H9 (cell line): Measurements from ENCODE around the gene KCNG1. TPM values are rescaled to one million over a fixed set of nuclear protein-coding genes. Genes with fewer than 3 reads are reported as not detected.

Source experiments
- DNase-seq: peaks from one replicate; pipeline ENCODE4 v3.0.0-alpha.2; 2017
- H2AFZ ChIP-seq: one replicate; pipeline ENCODE4 v1.6.1; 2013; ENCODE audit warnings: mild to moderate bottlenecking, low read length, control low read depth, moderate library complexity
- H2AK5ac ChIP-seq: 2 replicates; pipeline ENCODE4 v1.6.1; 2013; ENCODE audit warnings: low read length, control low read depth, mixed read lengths; ENCODE audit not compliant: insufficient read length
- H2BK120ac ChIP-seq: one replicate; pipeline ENCODE4 v1.6.1; 2013; ENCODE audit warnings: low read depth, mild to moderate bottlenecking, low read length, control low read depth, inconsistent platforms; ENCODE audit not compliant: poor library complexity, severe bottlenecking
- H2BK12ac ChIP-seq: 2 replicates; pipeline ENCODE4 v1.6.1; 2013; ENCODE audit warnings: low read length, control low read depth, mixed read lengths, low read depth; ENCODE audit not compliant: insufficient read length
- H2BK15ac ChIP-seq: 2 replicates; pipeline ENCODE4 v1.6.1; 2013; ENCODE audit warnings: low read depth, low read length, control low read depth
- H2BK20ac ChIP-seq: one replicate; pipeline ENCODE4 v1.6.1; 2013; ENCODE audit warnings: low read depth, mild to moderate bottlenecking, low read length, control low read depth, inconsistent platforms; ENCODE audit not compliant: poor library complexity, severe bottlenecking
- H2BK5ac ChIP-seq: 2 replicates; pipeline ENCODE4 v1.6.1; 2013; ENCODE audit warnings: low read length, control low read depth, mixed read lengths; ENCODE audit not compliant: insufficient read length
- H3K14ac ChIP-seq: 2 replicates; pipeline ENCODE4 v1.6.1; 2013; ENCODE audit warnings: low read length, control low read depth; ENCODE audit not compliant: insufficient read depth
- H3K18ac ChIP-seq: 2 replicates; pipeline ENCODE4 v1.6.1; 2013; ENCODE audit warnings: low read depth, mild to moderate bottlenecking, mixed read lengths, low read length, control low read depth; ENCODE audit not compliant: insufficient read length
- H3K23ac ChIP-seq: 2 replicates; pipeline ENCODE4 v1.6.1; 2013; ENCODE audit warnings: low read length, control low read depth, mixed read lengths, low read depth; ENCODE audit not compliant: insufficient read length
- H3K23me2 ChIP-seq: 2 replicates; pipeline ENCODE4 v1.6.1; 2013; ENCODE audit warnings: low read depth, mild to moderate bottlenecking, mixed read lengths, low read length, control low read depth; ENCODE audit not compliant: insufficient read length, poor library complexity, severe bottlenecking
- H3K27ac ChIP-seq: 2 replicates; pipeline ENCODE4 v1.5.1; 2013; ENCODE audit warnings: low read length, control low read depth, mixed read lengths, low read depth; ENCODE audit not compliant: insufficient read length
- H3K27me3 ChIP-seq: 2 replicates; pipeline ENCODE4 v1.6.1; 2013; ENCODE audit warnings: low read length, control low read depth, inconsistent platforms; ENCODE audit not compliant: insufficient read depth
- H3K4ac ChIP-seq: 2 replicates; pipeline ENCODE4 v1.6.1; 2013; ENCODE audit warnings: low read depth, mild to moderate bottlenecking, control low read depth, inconsistent platforms, low read length, moderate library complexity
- H3K4me1 ChIP-seq: 2 replicates; pipeline ENCODE4 v1.6.1; 2013; ENCODE audit warnings: low read length, control low read depth, inconsistent platforms; ENCODE audit not compliant: insufficient read depth
- H3K4me2 ChIP-seq: 2 replicates; pipeline ENCODE4 v1.6.1; 2013; ENCODE audit warnings: low read length, control low read depth, mixed read lengths; ENCODE audit not compliant: insufficient read length, insufficient read depth
- H3K56ac ChIP-seq: 2 replicates; pipeline ENCODE4 v1.6.1; 2013; ENCODE audit warnings: low read depth, mild to moderate bottlenecking, mixed read lengths, low read length, control low read depth; ENCODE audit not compliant: insufficient read length
- H3K79me1 ChIP-seq: 2 replicates; pipeline ENCODE4 v1.6.1; 2013; ENCODE audit warnings: low read depth, mild to moderate bottlenecking, moderate library complexity, low read length, control low read depth, inconsistent platforms; ENCODE audit not compliant: insufficient read depth, poor library complexity, severe bottlenecking
- H3K79me2 ChIP-seq: 2 replicates; pipeline ENCODE4 v1.6.1; 2013; ENCODE audit warnings: low read length, control low read depth, inconsistent platforms; ENCODE audit not compliant: insufficient read depth
- H3K9ac ChIP-seq: 2 replicates; pipeline ENCODE4 v1.6.1; 2013; ENCODE audit warnings: low read length, control low read depth, mixed read lengths; ENCODE audit not compliant: insufficient read length; ENCODE audit errors: extremely low read depth
- H3K9me3 ChIP-seq: one replicate; pipeline ENCODE4 v1.6.1; 2013; ENCODE audit warnings: low read depth, low read length, inconsistent platforms; ENCODE audit not compliant: control insufficient read depth
- H3T11ph ChIP-seq: one replicate; pipeline ENCODE4 v1.6.1; 2013; ENCODE audit warnings: mild to moderate bottlenecking, low read length, control low read depth, inconsistent platforms
- H4K20me1 ChIP-seq: one replicate; pipeline ENCODE4 v1.6.1; 2013; ENCODE audit not compliant: control insufficient read depth, insufficient read length, insufficient read depth
- H4K5ac ChIP-seq: 2 replicates; pipeline ENCODE4 v1.6.1; 2013; ENCODE audit warnings: low read depth, mild to moderate bottlenecking, mixed read lengths, low read length, control low read depth; ENCODE audit not compliant: insufficient read length
- H4K8ac ChIP-seq: replicated peaks from 2 replicates; pipeline ENCODE4 v1.6.1; 2013; ENCODE audit warnings: low read length, control low read depth, mixed read lengths, low read depth; ENCODE audit not compliant: insufficient read length
- H4K91ac ChIP-seq: 2 replicates; pipeline ENCODE4 v1.6.1; 2013; ENCODE audit warnings: low read depth, mild to moderate bottlenecking, moderate library complexity, mixed read lengths, low read length, control low read depth; ENCODE audit not compliant: insufficient read length
- H3K27ac Mint-ChIP-seq, 3 experiments: 2 replicates in 2 of 3; 3 replicates in 1 of 3; pipeline ENCODE4 v1.8.0; 2020 to 2021; ENCODE audit warnings: mixed read lengths in 3 of 3, mild to moderate bottlenecking in 1 of 3, moderate library complexity in 1 of 3
- H3K27me3 Mint-ChIP-seq: 2 replicates; pipeline ENCODE4 v1.8.0; 2021; ENCODE audit warnings: low read depth, mild to moderate bottlenecking, moderate library complexity, mixed read lengths
- H3K36me3 Mint-ChIP-seq, 3 experiments: 2 replicates in 2 of 3; 3 replicates in 1 of 3; pipeline ENCODE4 v1.8.0; 2020 to 2021; ENCODE audit warnings: low read depth in 3 of 3, mixed read lengths in 3 of 3; ENCODE audit not compliant: insufficient read depth in 1 of 3
- H3K4me1 Mint-ChIP-seq, 2 experiments: 2 replicates each; pipeline ENCODE4 v1.8.0; 2020; ENCODE audit warnings: mixed read lengths in 2 of 2
- H3K4me3 Mint-ChIP-seq, 2 experiments: 2 replicates in 1 of 2; 3 replicates in 1 of 2; pipeline ENCODE4 v1.8.0; 2020 to 2021; ENCODE audit warnings: mild to moderate bottlenecking in 2 of 2, mixed read lengths in 2 of 2, moderate library complexity in 1 of 2
- H3K9me3 Mint-ChIP-seq, 2 experiments: 2 replicates in 1 of 2; 3 replicates in 1 of 2; pipeline ENCODE4 v1.8.0; 2020; ENCODE audit warnings: mild to moderate bottlenecking in 2 of 2, mixed read lengths in 2 of 2, moderate library complexity in 1 of 2
- WGBS: extraction: QIAGEN DNeasy Blood & Tissue Kit; methylation state at CpG from one replicate; pipeline ENCODE4 v1.1.7; 2013; ENCODE audit warnings: missing lambda C conversion rate, low lambda C conversion rate, mixed read lengths; ENCODE audit not compliant: insufficient read length; ENCODE audit errors: extremely low coverage; 5-methylcytosine and 5-hydroxymethylcytosine counted together
- total RNA-seq: library from RNA; stranded (reverse); gene quantifications from 2 replicates; pipeline ENCODE4 v1.2.1, GENCODE V29; 2021
- TF ChIP-seq, protein P1 (sequence below): fragments of 200-600 bp; sonication (generic); conservative IDR thresholded peaks from 3 replicates; pipeline ENCODE4 v1.8.0; 2021; ENCODE audit warnings: antibody characterized with exemption, mild to moderate bottlenecking

KCNG1 gene
- total RNA-seq, 1 experiment from 2014 or later, result 13.2 TPM

- Histone ChIP-seq H2BK5ac (no peak overlapping the region), H2AK5ac (no peak overlapping the region), H3K23ac (no peak overlapping the region), H3K9ac (no peak overlapping the region), H3K18ac (no peak overlapping the region), H3K4ac (no peak overlapping the region), H4K91ac (no peak overlapping the region), H2BK20ac (no peak overlapping the region), H3K14ac (no peak overlapping the region), H3K4me1 (peaks cover 4% of the 10 kb centered on the region; the same call in 1 of the 2 replicates), H3K23me2 (no peaks in the 10 kb centered on the region), H3K4me2 (no peak overlapping the region), H3K27me3 (no peaks in the 10 kb centered on the region), H3K27ac (no peak overlapping the region), H3K79me2 (no peaks in the 10 kb centered on the region), H4K8ac (no peak overlapping the region), H4K20me1 (no peaks in the 10 kb centered on the region), H2BK12ac (no peak overlapping the region), H2BK120ac (no peak overlapping the region), H4K5ac (no peak overlapping the region), H3T11ph (no peak overlapping the region), H3K9me3 (no peaks in the 10 kb centered on the region), H2AFZ (no peak overlapping the region), H3K79me1 (no peaks in the 10 kb centered on the region), H3K56ac (no peak overlapping the region), H2BK15ac (no peak overlapping the region)
- no CpG with 5 or more reads among the region's 3 CpGs for WGBS
- no peak for DNase-seq
- H3K27me3 Mint-ChIP-seq, result no peaks in the 10 kb centered on the region
- H3K4me1 Mint-ChIP-seq, result peaks cover 18 to 23% of the 10 kb centered on the region in 2 experiments
- no peak overlapping the region for H3K27ac Mint-ChIP-seq
- no peaks in the 10 kb centered on the region; a peak in 1 of 5 replicates for H3K9me3 Mint-ChIP-seq
- peaks cover 11 to 12% (median 11%) of the 10 kb centered on the region in 3 experiments; a peak in 6 of 7 replicates for H3K36me3 Mint-ChIP-seq
- TF ChIP-seq, protein P1, sequence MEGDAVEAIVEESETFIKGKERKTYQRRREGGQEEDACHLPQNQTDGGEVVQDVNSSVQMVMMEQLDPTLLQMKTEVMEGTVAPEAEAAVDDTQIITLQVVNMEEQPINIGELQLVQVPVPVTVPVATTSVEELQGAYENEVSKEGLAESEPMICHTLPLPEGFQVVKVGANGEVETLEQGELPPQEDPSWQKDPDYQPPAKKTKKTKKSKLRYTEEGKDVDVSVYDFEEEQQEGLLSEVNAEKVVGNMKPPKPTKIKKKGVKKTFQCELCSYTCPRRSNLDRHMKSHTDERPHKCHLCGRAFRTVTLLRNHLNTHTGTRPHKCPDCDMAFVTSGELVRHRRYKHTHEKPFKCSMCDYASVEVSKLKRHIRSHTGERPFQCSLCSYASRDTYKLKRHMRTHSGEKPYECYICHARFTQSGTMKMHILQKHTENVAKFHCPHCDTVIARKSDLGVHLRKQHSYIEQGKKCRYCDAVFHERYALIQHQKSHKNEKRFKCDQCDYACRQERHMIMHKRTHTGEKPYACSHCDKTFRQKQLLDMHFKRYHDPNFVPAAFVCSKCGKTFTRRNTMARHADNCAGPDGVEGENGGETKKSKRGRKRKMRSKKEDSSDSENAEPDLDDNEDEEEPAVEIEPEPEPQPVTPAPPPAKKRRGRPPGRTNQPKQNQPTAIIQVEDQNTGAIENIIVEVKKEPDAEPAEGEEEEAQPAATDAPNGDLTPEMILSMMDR, result no peak
- H3K4me3 Mint-ChIP-seq, result no peak overlapping the region
These were observed 10.6 kb downstream of the KCNG1 start for GRCh38 chr20:51012357-51012756.
